CD4-positive, CD25-positive, alpha-beta regulatory T cell (primary cell): ENCODE data around the gene ELMO1. TPM values are rescaled to one million over a fixed set of nuclear protein-coding genes. Genes with fewer than 3 reads are reported as not detected.

Experiments used
- ATAC-seq, 2 donors: fragments of 150-1000 bp; cut with Tn5 transposase; one replicate each; pipeline ENCODE4 v1.10.0; 2021; ENCODE audit warnings: low read depth in 2 of 2, moderate number of reproducible peaks in 2 of 2, moderate library complexity in 1 of 2
- DNase-seq, 3 donors: peaks; one replicate each; pipeline versions ENCODE4 v3.0.0 to v3.0.0-alpha.2; 2012 to 2022; ENCODE audit warnings: mixed read lengths in 1 of 3
- H3K27ac ChIP-seq: one replicate; pipeline ENCODE4 v1.7.0; 2013; ENCODE audit warnings: mild to moderate bottlenecking, low read length; ENCODE audit not compliant: insufficient read depth, poor library complexity, severe bottlenecking
- H3K27me3 ChIP-seq: one replicate; pipeline ENCODE4 v1.7.0; 2013; ENCODE audit warnings: low read length; ENCODE audit not compliant: control insufficient read depth, insufficient read depth
- H3K36me3 ChIP-seq: one replicate; pipeline ENCODE4 v1.7.0; 2013; ENCODE audit warnings: mild to moderate bottlenecking, low read length, moderate library complexity; ENCODE audit not compliant: control insufficient read depth, insufficient read depth
- H3K4me1 ChIP-seq: 2 replicates; pipeline ENCODE4 v1.7.0; 2013; ENCODE audit warnings: mild to moderate bottlenecking, low read length; ENCODE audit not compliant: insufficient read depth, control insufficient read depth, poor library complexity, severe bottlenecking
- H3K4me3 ChIP-seq: one replicate; pipeline ENCODE4 v1.7.0; 2013; ENCODE audit warnings: low read depth, mild to moderate bottlenecking, low read length, moderate library complexity
- H3K9me3 ChIP-seq, 2 experiments: 1 replicate in 1 of 2; 2 replicates in 1 of 2; pipeline ENCODE4 v1.7.0; 2013; ENCODE audit warnings: low read length in 2 of 2, mild to moderate bottlenecking in 1 of 2, moderate library complexity in 1 of 2; ENCODE audit not compliant: control insufficient read depth in 2 of 2
- H3K27ac Mint-ChIP-seq, 3 donors: one replicate each; pipeline ENCODE4 v1.8.0; 2020 to 2022; ENCODE audit warnings: mild to moderate bottlenecking in 3 of 3, mixed read lengths in 3 of 3, moderate library complexity in 2 of 3
- H3K27me3 Mint-ChIP-seq: one replicate; pipeline ENCODE4 v1.8.0; 2022; ENCODE audit warnings: mild to moderate bottlenecking, mixed read lengths
- H3K36me3 Mint-ChIP-seq: one replicate; pipeline ENCODE4 v1.8.0; 2020; ENCODE audit warnings: mixed read lengths
- H3K4me1 Mint-ChIP-seq, 4 donors: one replicate each; pipeline ENCODE4 v1.8.0; 2020 to 2022; ENCODE audit warnings: mixed read lengths in 4 of 4, mild to moderate bottlenecking in 1 of 4
- H3K4me3 Mint-ChIP-seq, 4 donors: one replicate each; pipeline ENCODE4 v1.8.0; 2020 to 2022; ENCODE audit warnings: mild to moderate bottlenecking in 4 of 4, mixed read lengths in 4 of 4, moderate library complexity in 3 of 4
- H3K9me3 Mint-ChIP-seq, 7 donors: one replicate each; pipeline ENCODE4 v1.8.0; 2020 to 2022; ENCODE audit warnings: mixed read lengths in 7 of 7, mild to moderate bottlenecking in 3 of 7, moderate library complexity in 2 of 7
- polyA plus RNA-seq, 4 donors: library from polyadenylated mRNA; unstranded; fragments of 300-500 nt; fragmentation: Illumina TruSeq; gene quantifications; one replicate each; pipeline ENCODE4 v1.2.3, GENCODE V29; 2021
- total RNA-seq: library from RNA; stranded (reverse); gene quantifications from one replicate; pipeline ENCODE4 v1.2.3, GENCODE V29; 2022

ELMO1 gene
- total and polyA plus RNA-seq, 5 donors from 2014 or later: 39.5 to 162 (median 53.5) TPM

DNA sequence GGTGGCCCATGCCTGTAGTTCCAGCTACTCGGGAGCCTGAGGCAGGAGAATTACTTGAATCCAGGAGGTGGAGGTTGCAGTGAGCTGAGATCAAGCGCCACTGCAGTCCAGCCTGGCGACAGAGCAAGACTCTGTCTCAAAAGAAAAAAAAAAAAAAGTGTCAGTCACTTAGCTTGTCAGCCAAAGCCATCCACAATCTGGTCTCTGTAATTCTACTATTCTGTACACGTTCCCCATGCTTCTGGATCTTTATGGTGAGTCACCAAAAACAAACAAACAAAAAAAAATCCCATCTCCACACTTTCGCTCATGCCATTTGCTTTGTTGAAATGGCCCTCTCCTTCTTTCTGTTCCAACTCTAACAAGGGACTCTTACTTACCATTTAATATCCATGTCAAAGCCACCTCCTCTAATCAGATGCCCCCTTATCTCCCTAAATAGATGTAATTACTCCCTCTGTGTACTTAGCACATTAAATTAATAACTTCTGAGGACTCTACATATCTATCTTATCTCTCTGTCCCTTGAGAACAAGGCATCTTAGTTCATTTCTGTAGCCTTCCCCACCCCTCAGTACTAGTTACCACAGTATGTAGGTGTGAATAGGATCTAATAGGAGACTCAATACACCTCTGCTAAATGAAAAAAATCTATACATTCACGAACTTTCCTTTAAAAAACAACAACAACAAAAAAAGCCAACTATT lies 128.4 kb downstream of the ELMO1 start:
- no peak overlapping the region for H3K4me3 ChIP-seq
- DNase-seq: no peak

DNA sequence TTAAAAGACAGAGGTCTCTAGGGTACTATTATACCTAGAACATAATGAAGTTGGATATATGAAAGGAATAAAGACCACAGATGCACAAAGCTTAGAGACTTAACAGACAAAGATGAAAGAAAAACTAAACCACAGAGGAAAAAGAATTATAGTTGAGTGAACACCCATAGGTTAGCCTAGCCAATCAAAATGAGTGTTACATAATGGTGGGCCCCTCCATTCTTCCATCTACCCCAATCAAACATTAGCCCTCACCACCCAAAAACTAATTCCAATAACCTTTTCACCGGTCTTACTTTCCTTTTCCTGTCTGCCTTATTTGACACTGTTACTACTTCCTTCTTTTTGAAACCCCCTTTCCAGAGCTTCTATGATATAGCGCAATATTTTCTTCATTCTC lies 130.1 kb downstream of the ELMO1 start:
- Histone ChIP-seq H3K4me3 (peak overlapping the region; percentile 16), H3K27me3 (no peaks in the 10 kb centered on the region), H3K9me3 (no peaks in the 10 kb centered on the region), H3K27ac (peak overlapping the region; percentile 45), H3K4me1 (peaks cover 24% of the 10 kb centered on the region), H3K36me3 (peaks cover 25% of the 10 kb centered on the region)
- H3K27me3 Mint-ChIP-seq: no peaks in the 10 kb centered on the region
- H3K4me1 Mint-ChIP-seq: peaks cover 12 to 30% (median 20%) of the 10 kb centered on the region in 4 donors
- no peak overlapping the region for H3K27ac Mint-ChIP-seq
- peaks cover 26% of the 10 kb centered on the region for H3K36me3 Mint-ChIP-seq
- peaks cover 0 to 1% (median 0%) of the 10 kb centered on the region in 7 donors for H3K9me3 Mint-ChIP-seq
- no peak overlapping the region for H3K4me3 Mint-ChIP-seq
- ATAC-seq (no peak), DNase-seq (peak in 2 of 3 donors; percentile 18 to 32)

More for the DNA sequence above, 128.4 kb downstream of the ELMO1 start:
- no peak overlapping the region for H3K4me3 Mint-ChIP-seq
- peaks cover 21% of the 10 kb centered on the region for H3K36me3 Mint-ChIP-seq
- Histone ChIP-seq H3K9me3 (no peaks in the 10 kb centered on the region), H3K4me1 (peaks cover 24% of the 10 kb centered on the region), H3K27ac (no peak overlapping the region), H3K36me3 (peaks cover 20% of the 10 kb centered on the region), H3K27me3 (no peaks in the 10 kb centered on the region)
- ATAC-seq: no peak
- no peak overlapping the region for H3K27ac Mint-ChIP-seq
- peaks cover 0 to 1% (median 0%) of the 10 kb centered on the region in 7 donors for H3K9me3 Mint-ChIP-seq
- peaks cover 9 to 26% (median 16%) of the 10 kb centered on the region in 4 donors for H3K4me1 Mint-ChIP-seq
- H3K27me3 Mint-ChIP-seq: no peaks in the 10 kb centered on the region

DNA sequence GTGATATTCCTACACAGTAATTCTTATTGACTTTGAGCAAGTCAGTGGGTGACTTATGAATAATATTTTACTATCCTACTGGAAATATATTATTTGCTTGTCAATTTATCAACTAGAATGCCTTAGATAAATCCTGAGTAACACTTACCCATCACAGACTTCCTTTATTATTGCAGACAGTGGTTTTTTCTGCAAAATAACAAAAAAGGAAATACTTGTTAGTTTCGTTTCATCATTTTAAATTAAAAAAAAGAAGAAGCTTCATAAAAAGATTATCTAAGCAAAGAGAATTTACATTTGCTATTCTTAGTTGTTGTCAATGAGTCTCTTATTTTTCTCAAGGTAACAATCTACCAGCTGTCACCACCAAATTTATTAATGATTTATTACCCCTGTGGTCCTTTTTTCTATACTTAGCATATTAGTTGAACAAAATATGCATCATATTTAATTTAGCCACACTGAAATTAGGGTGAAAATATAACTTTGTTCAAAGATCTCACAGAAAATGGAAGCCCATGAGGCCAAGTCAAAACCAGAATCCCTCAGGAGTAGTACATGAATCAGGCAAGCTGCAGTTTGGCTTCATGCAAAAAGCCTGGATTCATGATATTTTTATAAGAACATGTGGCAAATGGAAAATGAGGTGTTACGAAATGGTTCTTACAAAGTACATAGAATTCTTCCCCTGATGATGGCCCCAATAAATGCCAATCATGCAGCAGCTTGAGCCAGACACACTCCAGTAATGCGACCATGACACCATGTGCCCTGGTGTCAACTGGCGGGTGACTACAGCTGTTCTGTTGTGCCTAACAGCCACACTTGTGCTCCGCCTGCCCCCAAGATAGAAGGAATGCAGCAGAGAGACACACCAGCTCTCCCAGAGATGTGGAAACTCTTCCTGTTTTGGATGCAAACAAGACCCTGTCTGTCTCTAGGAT lies 132.6 kb downstream of the ELMO1 start:
- peaks cover 35% of the 10 kb centered on the region for H3K36me3 Mint-ChIP-seq
- H3K4me3 Mint-ChIP-seq: peak overlapping the region in 1 of 4 donors; percentile 17
- ATAC-seq (no peak), DNase-seq (no peak)
- Histone ChIP-seq H3K27me3 (no peaks in the 10 kb centered on the region), H3K4me1 (peaks cover 30% of the 10 kb centered on the region), H3K4me3 (peak overlapping the region; percentile 48), H3K9me3 (no peaks in the 10 kb centered on the region), H3K36me3 (peaks cover 27% of the 10 kb centered on the region), H3K27ac (peak overlapping the region; percentile 41)
- no peaks in the 10 kb centered on the region for H3K27me3 Mint-ChIP-seq
- peaks cover 0 to 1% (median 0%) of the 10 kb centered on the region in 7 donors for H3K9me3 Mint-ChIP-seq
- H3K27ac Mint-ChIP-seq: peak overlapping the region in 2 of 3 donors; percentile 42 to 96
- peaks cover 20 to 54% (median 41%) of the 10 kb centered on the region in 4 donors for H3K4me1 Mint-ChIP-seq

DNA sequence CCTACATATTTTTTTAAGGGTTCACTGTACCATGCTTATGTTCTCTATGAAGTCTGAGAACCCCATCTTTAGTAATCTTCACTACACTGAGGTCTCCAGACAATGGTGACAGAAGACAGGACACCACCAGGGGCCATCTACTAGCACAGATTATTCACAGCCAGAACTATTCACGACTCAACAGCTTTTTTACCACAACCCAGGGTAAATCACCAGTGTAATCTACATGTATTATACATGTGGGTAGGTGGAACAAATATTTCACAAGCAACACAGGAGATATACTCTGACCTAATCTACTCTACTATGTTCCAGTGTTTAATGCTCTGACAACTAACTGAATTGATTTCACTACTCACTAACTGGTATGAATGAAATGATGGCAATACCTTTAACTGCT lies 136.1 kb downstream of the ELMO1 start:
- Histone ChIP-seq H3K4me3 (no peak overlapping the region), H3K36me3 (peaks cover 41% of the 10 kb centered on the region), H3K27ac (peak overlapping the region; percentile 71), H3K27me3 (no peaks in the 10 kb centered on the region), H3K9me3 (no peaks in the 10 kb centered on the region), H3K4me1 (peaks cover 36% of the 10 kb centered on the region)
- no peaks in the 10 kb centered on the region for H3K9me3 Mint-ChIP-seq
- no peaks in the 10 kb centered on the region for H3K27me3 Mint-ChIP-seq
- H3K4me1 Mint-ChIP-seq: peaks cover 29 to 83% (median 63%) of the 10 kb centered on the region in 4 donors
- ATAC-seq (peak in 1 of 2 donors; percentile 7), DNase-seq (no peak)
- H3K27ac Mint-ChIP-seq: peak overlapping the region; percentile 81 to 96 (median 92)
- H3K4me3 Mint-ChIP-seq: peak overlapping the region in 3 of 4 donors; percentile 6 to 29 (median 13)
- peaks cover 52% of the 10 kb centered on the region for H3K36me3 Mint-ChIP-seq

DNA sequence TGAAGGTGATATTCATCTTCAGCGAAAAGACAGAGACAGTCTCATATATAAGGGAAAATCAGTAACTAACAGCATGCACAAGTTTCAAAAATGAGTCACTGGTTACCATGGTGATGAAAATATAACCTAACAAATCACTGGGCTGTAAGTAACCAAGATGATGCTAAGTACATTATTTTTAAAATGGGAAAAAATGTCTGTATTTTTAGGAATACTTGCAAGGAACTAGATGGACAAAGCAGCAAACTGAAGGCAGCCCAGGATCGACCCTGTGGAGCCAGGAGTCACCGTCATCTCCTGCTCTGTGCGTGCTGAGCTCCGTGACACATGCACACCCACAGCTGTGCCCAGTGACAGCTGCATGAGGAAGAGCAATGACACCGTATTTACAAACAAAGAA lies 137.3 kb downstream of the ELMO1 start:
- H3K36me3 Mint-ChIP-seq: peaks cover 54% of the 10 kb centered on the region
- peak; percentile 64 to 71 for ATAC-seq
- peak overlapping the region; percentile 71 for H3K27ac ChIP-seq

DNA sequence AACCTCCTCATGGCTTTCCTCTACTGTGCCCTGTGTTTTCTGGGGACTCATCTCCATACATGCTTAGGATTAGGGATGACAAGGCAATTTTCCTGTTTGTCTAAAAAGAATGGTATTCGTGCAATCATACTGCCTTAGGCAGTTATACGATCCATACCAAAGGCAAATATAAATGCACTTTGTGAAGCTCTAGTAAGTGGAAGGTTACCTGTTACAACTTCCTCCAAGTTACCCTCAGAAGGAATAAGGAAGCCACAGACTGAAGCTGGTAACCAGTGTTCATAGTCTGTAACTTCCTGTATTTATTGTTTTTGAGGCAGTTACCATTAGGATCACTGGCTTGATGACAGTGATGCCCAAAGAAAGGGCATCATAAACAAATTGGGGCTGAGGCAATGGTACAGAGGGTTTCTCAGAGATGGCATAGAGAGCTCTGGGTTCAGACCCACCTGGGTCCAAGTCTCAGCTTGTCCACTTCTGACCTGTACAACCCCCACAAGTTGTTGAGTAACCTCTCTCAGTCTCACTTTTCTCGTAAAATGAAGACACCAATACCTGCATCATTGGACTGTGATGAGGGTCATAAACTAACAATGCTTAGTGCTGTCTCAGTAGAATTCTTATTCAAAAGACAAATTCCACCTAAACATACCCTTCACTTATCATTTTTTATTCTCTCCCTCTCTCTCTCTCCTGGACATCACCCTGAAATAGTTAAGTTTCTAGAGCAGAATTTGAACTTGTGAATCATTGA lies 138.2 kb downstream of the ELMO1 start:
- ATAC-seq (peak; percentile 68 to 72), DNase-seq (peak in 2 of 3 donors; percentile 43 to 50)
- Mint-ChIP-seq H3K9me3 (no peaks in the 10 kb centered on the region), H3K36me3 (peaks cover 59% of the 10 kb centered on the region), H3K27ac (peak overlapping the region; percentile 66 to 96 (median 92)), H3K4me1 (peaks cover 28 to 82% (median 64%) of the 10 kb centered on the region in 4 donors), H3K4me3 (peak overlapping the region; percentile 31 to 80 (median 61)), H3K27me3 (no peaks in the 10 kb centered on the region)
- H3K4me3 ChIP-seq: peak overlapping the region; percentile 64
- H3K27ac ChIP-seq: peak overlapping the region; percentile 71
- H3K36me3 ChIP-seq: peaks cover 40% of the 10 kb centered on the region
- H3K9me3 ChIP-seq: no peaks in the 10 kb centered on the region
- no peaks in the 10 kb centered on the region for H3K27me3 ChIP-seq
- H3K4me1 ChIP-seq: peaks cover 26% of the 10 kb centered on the region

More for the DNA sequence above, 137.3 kb downstream of the ELMO1 start:
- Histone ChIP-seq H3K27me3 (no peaks in the 10 kb centered on the region), H3K9me3 (no peaks in the 10 kb centered on the region), H3K4me3 (peak overlapping the region; percentile 64), H3K36me3 (peaks cover 38% of the 10 kb centered on the region), H3K4me1 (peaks cover 34% of the 10 kb centered on the region)
- peak overlapping the region; percentile 66 to 96 (median 92) for H3K27ac Mint-ChIP-seq
- H3K4me3 Mint-ChIP-seq: peak overlapping the region; percentile 31 to 80 (median 61)
- no peaks in the 10 kb centered on the region for H3K9me3 Mint-ChIP-seq
- H3K27me3 Mint-ChIP-seq: no peaks in the 10 kb centered on the region
- peaks cover 31 to 84% (median 66%) of the 10 kb centered on the region in 4 donors for H3K4me1 Mint-ChIP-seq
- DNase-seq: peak; percentile 9 to 45 (median 16)

DNA sequence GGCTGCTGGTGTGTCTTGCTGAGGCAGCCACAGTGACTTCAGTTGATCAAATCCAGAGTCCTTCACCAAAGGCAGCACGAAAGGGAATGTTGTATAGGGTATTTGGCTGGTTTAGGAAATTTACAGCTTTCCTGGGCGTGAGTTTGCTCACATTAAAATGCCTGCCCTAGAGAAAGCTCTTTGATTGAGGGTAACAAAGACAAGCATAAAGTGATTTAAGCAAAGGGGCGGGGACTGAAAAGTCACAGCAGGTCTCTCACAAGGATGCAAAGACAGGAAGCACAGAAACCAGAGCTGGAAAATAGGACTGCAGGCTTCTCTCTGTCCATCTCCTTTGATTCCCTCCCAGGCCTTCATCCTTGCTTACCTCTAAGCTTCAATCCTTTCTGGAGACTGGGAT lies 139.2 kb downstream of the ELMO1 start:
- Histone ChIP-seq H3K27me3 (no peaks in the 10 kb centered on the region), H3K27ac (no peak overlapping the region), H3K36me3 (peaks cover 43% of the 10 kb centered on the region), H3K4me1 (peaks cover 24% of the 10 kb centered on the region), H3K9me3 (no peaks in the 10 kb centered on the region), H3K4me3 (peak overlapping the region; percentile 21)
- no peak for ATAC-seq
- no peak overlapping the region for H3K4me3 Mint-ChIP-seq
- H3K27ac Mint-ChIP-seq: peak overlapping the region in 2 of 3 donors; percentile 66 to 96
- H3K9me3 Mint-ChIP-seq: no peaks in the 10 kb centered on the region
- H3K4me1 Mint-ChIP-seq: peaks cover 24 to 75% (median 62%) of the 10 kb centered on the region in 4 donors
- H3K36me3 Mint-ChIP-seq: peaks cover 61% of the 10 kb centered on the region
- H3K27me3 Mint-ChIP-seq: no peaks in the 10 kb centered on the region
- no peak for DNase-seq
